ENCODE results near the gene PIK3C3. TPM values are rescaled to one million over a fixed set of nuclear protein-coding genes. Genes with fewer than 3 reads are reported as not detected.

Gene PIK3C3
- total and polyA plus RNA-seq, 4 donors: 12.2 to 25.8 (median 15.8) TPM

GRCh38 chr18:41972067-41972925 is 17.3 kb downstream of the PIK3C3 start:
- no peak for DNase-seq (ENCODE audit: low spot score)
- 71% methylated on average over 3 of the region's 3 CpGs for WGBS

DNA sequence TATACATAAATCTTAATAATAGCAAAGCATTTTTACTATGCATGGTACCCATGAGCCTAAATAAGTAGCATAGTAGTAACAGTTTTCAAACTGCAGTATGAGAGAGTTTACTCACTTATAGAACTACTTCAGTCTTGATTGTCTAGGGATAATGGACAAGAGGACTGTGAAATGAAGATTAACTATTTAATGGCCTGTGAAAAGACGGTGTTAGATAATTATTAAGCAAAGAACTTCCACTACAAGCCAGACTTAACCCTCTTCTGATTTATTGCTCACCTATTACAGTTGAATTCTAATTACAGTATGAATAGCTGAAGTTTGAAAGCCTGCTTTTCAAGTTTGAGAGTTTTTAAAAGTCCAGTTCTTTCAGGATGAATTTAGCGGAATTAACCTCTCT is 18.9 kb downstream of the PIK3C3 start:
- WGBS: 89% methylated on average over 2 of the region's 2 CpGs
- no peaks in the 10 kb centered on the region for H3K4me1 ChIP-seq (ENCODE audit: control insufficient read depth in 4 of 4, insufficient read depth in 4 of 4, low read length in 3 of 4)
- no peak overlapping the region for H3K9ac ChIP-seq (ENCODE audit: low read depth in 1 of 2, low read length in 2 of 2)
- H3K4me3 ChIP-seq (ENCODE audit: low read depth in 1 of 3, low read length in 3 of 3): no peak overlapping the region
- H3K27ac ChIP-seq (ENCODE audit: low read depth in 1 of 2, low read length in 2 of 2): no peak overlapping the region
- H3K27me3 ChIP-seq (ENCODE audit: control insufficient read depth in 4 of 4, insufficient read depth in 4 of 4, low read length in 3 of 4): no peaks in the 10 kb centered on the region
- DNase-seq (ENCODE audit: low spot score): no peak
- no peaks in the 10 kb centered on the region for H3K9me3 ChIP-seq (ENCODE audit: control insufficient read depth in 4 of 4, low read length in 3 of 4)
- peaks cover 1 to 15% (median 8%) of the 10 kb centered on the region in 4 donors for H3K36me3 ChIP-seq (ENCODE audit: control insufficient read depth in 4 of 4, insufficient read depth in 3 of 4, low read depth in 1 of 4, low read length in 3 of 4)
- TF ChIP-seq, protein P1, sequence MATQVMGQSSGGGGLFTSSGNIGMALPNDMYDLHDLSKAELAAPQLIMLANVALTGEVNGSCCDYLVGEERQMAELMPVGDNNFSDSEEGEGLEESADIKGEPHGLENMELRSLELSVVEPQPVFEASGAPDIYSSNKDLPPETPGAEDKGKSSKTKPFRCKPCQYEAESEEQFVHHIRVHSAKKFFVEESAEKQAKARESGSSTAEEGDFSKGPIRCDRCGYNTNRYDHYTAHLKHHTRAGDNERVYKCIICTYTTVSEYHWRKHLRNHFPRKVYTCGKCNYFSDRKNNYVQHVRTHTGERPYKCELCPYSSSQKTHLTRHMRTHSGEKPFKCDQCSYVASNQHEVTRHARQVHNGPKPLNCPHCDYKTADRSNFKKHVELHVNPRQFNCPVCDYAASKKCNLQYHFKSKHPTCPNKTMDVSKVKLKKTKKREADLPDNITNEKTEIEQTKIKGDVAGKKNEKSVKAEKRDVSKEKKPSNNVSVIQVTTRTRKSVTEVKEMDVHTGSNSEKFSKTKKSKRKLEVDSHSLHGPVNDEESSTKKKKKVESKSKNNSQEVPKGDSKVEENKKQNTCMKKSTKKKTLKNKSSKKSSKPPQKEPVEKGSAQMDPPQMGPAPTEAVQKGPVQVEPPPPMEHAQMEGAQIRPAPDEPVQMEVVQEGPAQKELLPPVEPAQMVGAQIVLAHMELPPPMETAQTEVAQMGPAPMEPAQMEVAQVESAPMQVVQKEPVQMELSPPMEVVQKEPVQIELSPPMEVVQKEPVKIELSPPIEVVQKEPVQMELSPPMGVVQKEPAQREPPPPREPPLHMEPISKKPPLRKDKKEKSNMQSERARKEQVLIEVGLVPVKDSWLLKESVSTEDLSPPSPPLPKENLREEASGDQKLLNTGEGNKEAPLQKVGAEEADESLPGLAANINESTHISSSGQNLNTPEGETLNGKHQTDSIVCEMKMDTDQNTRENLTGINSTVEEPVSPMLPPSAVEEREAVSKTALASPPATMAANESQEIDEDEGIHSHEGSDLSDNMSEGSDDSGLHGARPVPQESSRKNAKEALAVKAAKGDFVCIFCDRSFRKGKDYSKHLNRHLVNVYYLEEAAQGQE (IDR thresholded peaks at IDR 0.05): no peak
- TF ChIP-seq HNF4G (IDR thresholded peaks at IDR 0.05) (no peak), NR2F2 (IDR thresholded peaks at IDR 0.05) (no peak), FOXA2 (IDR thresholded peaks at IDR 0.05) (no peak), HNF4A (conservative IDR thresholded peaks at IDR 0.05) (no peak), CTCF (IDR thresholded peaks at IDR 0.05; ENCODE audit: low read depth, low read length, missing input control) (no peak), FOXA1 (IDR thresholded peaks at IDR 0.05) (no peak), YY1 (IDR thresholded peaks at IDR 0.05) (no peak), ZBTB33 (IDR thresholded peaks at IDR 0.05) (no peak)
- TF ChIP-seq, protein P2, sequence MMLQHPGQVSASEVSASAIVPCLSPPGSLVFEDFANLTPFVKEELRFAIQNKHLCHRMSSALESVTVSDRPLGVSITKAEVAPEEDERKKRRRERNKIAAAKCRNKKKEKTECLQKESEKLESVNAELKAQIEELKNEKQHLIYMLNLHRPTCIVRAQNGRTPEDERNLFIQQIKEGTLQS (IDR thresholded peaks at IDR 0.05): no peak

More at GRCh38 chr18:41972067-41972925, 17.3 kb downstream of the PIK3C3 start:
- no peak for TF ChIP-seq ZBTB33 (IDR thresholded peaks at IDR 0.05)
- no peak for TF ChIP-seq FOXA1 (IDR thresholded peaks at IDR 0.05)
- no peak for TF ChIP-seq TAF1 (conservative IDR thresholded peaks at IDR 0.05)
- TF ChIP-seq, protein P1 (IDR thresholded peaks at IDR 0.05): no peak
- no peak for TF ChIP-seq RXRA (IDR thresholded peaks at IDR 0.05)
- no peak for TF ChIP-seq HNF4A (conservative IDR thresholded peaks at IDR 0.05)
- no peak for TF ChIP-seq YY1 (IDR thresholded peaks at IDR 0.05)
- TF ChIP-seq HNF4G (IDR thresholded peaks at IDR 0.05): no peak
- no peak overlapping the region for H3K4me3 ChIP-seq (ENCODE audit: low read depth in 1 of 3, low read length in 3 of 3)
- no peaks in the 10 kb centered on the region for H3K27me3 ChIP-seq (ENCODE audit: control insufficient read depth in 4 of 4, insufficient read depth in 4 of 4, low read length in 3 of 4)
- peaks cover 1 to 15% (median 12%) of the 10 kb centered on the region in 4 donors for H3K36me3 ChIP-seq (ENCODE audit: control insufficient read depth in 4 of 4, insufficient read depth in 3 of 4, low read depth in 1 of 4, low read length in 3 of 4)
- no peaks in the 10 kb centered on the region for H3K9me3 ChIP-seq (ENCODE audit: control insufficient read depth in 4 of 4, low read length in 3 of 4)
- no peak overlapping the region for H3K27ac ChIP-seq (ENCODE audit: low read depth in 1 of 2, low read length in 2 of 2)
- H3K9ac ChIP-seq (ENCODE audit: low read depth in 1 of 2, low read length in 2 of 2): no peak overlapping the region
- no peaks in the 10 kb centered on the region for H3K4me1 ChIP-seq (ENCODE audit: control insufficient read depth in 4 of 4, insufficient read depth in 4 of 4, low read length in 3 of 4)
